Retinal pigment epithelial cell (primary cell): ENCODE data around the gene PCNX2.
A peak's percentile ranks its signal among the peaks of the same experiment; 100 is the strongest.

Experiments
- DNase-seq: peaks from one replicate; pipeline ENCODE4 v3.0.0-alpha.2; 2010; ENCODE audit warnings: low read depth
- H3K4me3 ChIP-seq: 2 replicates; pipeline ENCODE4 v1.5.1; 2011; ENCODE audit warnings: mild to moderate bottlenecking, low read length, control low read depth, moderate library complexity
- CTCF ChIP-seq: conservative IDR thresholded peaks from 2 replicates; pipeline ENCODE4 v1.5.1; 2011; ENCODE audit warnings: low read depth, low read length, control low read depth, inconsistent platforms

The PCNX2 gene

DNA sequence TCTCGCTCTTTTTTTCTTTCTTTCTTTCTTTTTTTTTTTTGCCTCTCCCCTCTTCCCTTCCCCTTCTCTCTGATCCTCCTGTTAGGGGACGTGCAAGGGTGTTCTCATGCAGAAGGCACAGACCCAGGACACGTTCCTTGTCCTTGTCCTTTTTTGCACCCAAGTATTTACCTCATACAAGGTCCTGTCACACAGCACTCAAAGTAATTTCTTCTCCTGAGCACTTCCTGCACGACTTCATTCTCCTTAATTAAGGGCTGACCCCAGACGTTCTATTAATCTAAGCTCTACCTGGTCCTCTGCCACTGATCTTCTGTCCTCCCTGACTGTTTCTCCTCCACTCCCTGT, 424 bp upstream of the PCNX2 start:
- no peak for DNase-seq
- TF ChIP-seq CTCF, result no peak
- peak overlapping the region; percentile 76 for H3K4me3 ChIP-seq

DNA sequence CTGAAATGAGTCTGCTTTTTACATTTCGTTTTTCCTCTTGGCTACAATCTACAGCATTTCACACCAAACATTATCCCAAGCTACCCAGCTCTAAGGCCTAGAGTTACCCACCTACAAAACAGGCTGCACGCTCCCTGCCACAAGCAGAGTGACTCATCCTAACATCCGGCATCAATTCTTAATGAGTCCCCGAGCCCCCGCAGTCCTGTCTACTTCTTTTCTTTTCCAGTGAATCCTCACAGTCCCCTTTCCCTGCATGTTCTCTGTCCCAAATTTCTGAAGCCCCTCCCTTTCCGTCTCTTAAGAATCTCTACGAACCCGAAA, 650 bp downstream of the PCNX2 start:
- TF ChIP-seq CTCF, result no peak
- H3K4me3 ChIP-seq, result peak overlapping the region; percentile 76
- peak; percentile 12 for DNase-seq

- no peak for TF ChIP-seq CTCF
- DNase-seq, result no peak
- H3K4me3 ChIP-seq, result no peak overlapping the region
Measured at GRCh38 chr1:233293556-233294446, 1.7 kb downstream of the PCNX2 start.

- H3K4me3 ChIP-seq, result no peak overlapping the region
- TF ChIP-seq CTCF, result no peak
- DNase-seq, result no peak
Measured at GRCh38 chr1:233290396-233291034, 5.0 kb downstream of the PCNX2 start.

GRCh38 chr1:233289676-233290075, 5.8 kb downstream of the PCNX2 start:
- H3K4me3 ChIP-seq, result no peak overlapping the region
- no peak for TF ChIP-seq CTCF
- DNase-seq, result no peak

DNA sequence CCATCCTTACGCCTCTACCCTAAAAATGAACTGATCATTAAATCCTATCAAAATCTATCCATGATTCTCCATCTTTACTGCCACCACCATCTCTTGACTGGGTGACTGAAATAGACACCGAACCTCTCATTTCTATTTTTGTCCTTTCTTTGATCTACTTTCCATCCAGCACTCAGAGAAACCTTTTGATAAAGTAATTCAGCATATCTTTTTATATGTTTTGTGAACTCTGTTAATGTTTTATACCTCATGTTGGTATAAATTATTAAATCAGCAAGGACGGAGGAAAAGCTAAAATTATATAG, 13.0 kb downstream of the PCNX2 start:
- no peak overlapping the region for H3K4me3 ChIP-seq
- no peak for DNase-seq
- TF ChIP-seq CTCF, result no peak

- no peak for DNase-seq
- no peak overlapping the region for H3K4me3 ChIP-seq
- TF ChIP-seq CTCF, result no peak
Measured at GRCh38 chr1:233281711-233282581, 13.6 kb downstream of the PCNX2 start.
